ENCODE results near the gene TIGAR. TPM values are rescaled to one million over a fixed set of nuclear protein-coding genes. Genes with fewer than 3 reads are reported as not detected.

Gene TIGAR
- polyA plus RNA-seq = 9.0 and 10.0 TPM in 2 replicates
- polyA minus RNA-seq = 8.3 and 9.5 TPM in 2 replicates

GRCh38 chr12:4320853-4321701 lies at the start of gene TIGAR:
Gene TIGAR, plus strand, starts transcription at chr12:4321213. Its CDS starts 59 bp downstream, at chr12:4321272.
- no peaks in the 10 kb centered on the region for H3F3A ChIP-seq (ENCODE audit: insufficient read depth, low read length, poor library complexity, severe bottlenecking)
- no peaks in the 10 kb centered on the region for H3K36me3 ChIP-seq (ENCODE audit: insufficient read depth, low read length)
- peak within 1 kb of the TSS; percentile 84 for H3K9ac ChIP-seq (ENCODE audit: low read length)
- H3K27ac ChIP-seq (ENCODE audit: low read length) = peak within 1 kb of the TSS; percentile 77
- H3K4me2 ChIP-seq (ENCODE audit: low read length) = peak within 1 kb of the TSS; percentile 84
- no peaks in the 10 kb centered on the region for H3K9me3 ChIP-seq (ENCODE audit: low read length)
- no peaks in the 10 kb centered on the region for H3K9me2 ChIP-seq (ENCODE audit: insufficient read depth, low read length)
- H4K20me1 ChIP-seq (ENCODE audit: insufficient read depth) = no peaks in the 10 kb centered on the region
- H2AFZ ChIP-seq (ENCODE audit: low read depth, low read length) = peak within 1 kb of the TSS; percentile 88
- H3K79me2 ChIP-seq (replicated peaks; ENCODE audit: insufficient read depth, low read length) = peaks cover 10% of the 10 kb centered on the region
- peak within 1 kb of the TSS; percentile 100 for H3K4me3 ChIP-seq (ENCODE audit: low read length)
- no peaks in the 10 kb centered on the region for H3K27me3 ChIP-seq (ENCODE audit: insufficient read depth, low read depth, low read length)
- TF ChIP-seq MXI1 (conservative IDR thresholded peaks at IDR 0.05; ENCODE audit: poor library complexity, severe bottlenecking) (peak; percentile 79), REST (IDR thresholded peaks at IDR 0.05; ENCODE audit: borderline replicate concordance) (peak; percentile 40), SMC3 (conservative IDR thresholded peaks at IDR 0.05; ENCODE audit: poor library complexity) (peak; percentile 34), CTCF (IDR thresholded peaks at IDR 0.05; ENCODE audit: poor library complexity, severe bottlenecking) (no peak), POLR2AphosphoS5 (IDR thresholded peaks at IDR 0.05) (peak; percentile 78), TAF1 (IDR thresholded peaks at IDR 0.05; ENCODE audit: low read depth) (no peak), EZH2 (IDR thresholded peaks at IDR 0.05; ENCODE audit: borderline replicate concordance, insufficient read depth, low read length, poor library complexity, severe bottlenecking) (no peak), RAD21 (conservative IDR thresholded peaks at IDR 0.05) (peak; percentile 13), EP300 (conservative IDR thresholded peaks at IDR 0.05; ENCODE audit: poor library complexity, severe bottlenecking) (peak; percentile 72)

GRCh38 chr12:4271717-4272423 lies 49.1 kb upstream of the TIGAR start:
- H3F3A ChIP-seq (ENCODE audit: insufficient read depth, low read length, poor library complexity, severe bottlenecking) = peaks cover 6% of the 10 kb centered on the region
- peak overlapping the region; percentile 82 for H3K9ac ChIP-seq (ENCODE audit: low read length)
- H3K27me3 ChIP-seq (ENCODE audit: insufficient read depth, low read depth, low read length) = peaks cover 88% of the 10 kb centered on the region
- H3K79me2 ChIP-seq (replicated peaks; ENCODE audit: insufficient read depth, low read length) = peaks cover 27% of the 10 kb centered on the region
- no peaks in the 10 kb centered on the region for H4K20me1 ChIP-seq (ENCODE audit: insufficient read depth)
- H3K4me2 ChIP-seq (ENCODE audit: low read length) = peak overlapping the region; percentile 96
- H3K36me3 ChIP-seq (ENCODE audit: insufficient read depth, low read length) = no peaks in the 10 kb centered on the region
- H3K27ac ChIP-seq (ENCODE audit: low read length) = peak overlapping the region; percentile 37
- H3K9me2 ChIP-seq (ENCODE audit: insufficient read depth, low read length) = no peaks in the 10 kb centered on the region
- H3K4me3 ChIP-seq (ENCODE audit: low read length) = peak overlapping the region; percentile 90
- H2AFZ ChIP-seq (ENCODE audit: low read depth, low read length) = no peak overlapping the region
- no peaks in the 10 kb centered on the region for H3K9me3 ChIP-seq (ENCODE audit: low read length)
- TF ChIP-seq POLR2AphosphoS5 (IDR thresholded peaks at IDR 0.05) = peak; percentile 25
- no peak for TF ChIP-seq RAD21 (conservative IDR thresholded peaks at IDR 0.05)
